ENCODE measurements around the gene YJEFN3. TPM values are rescaled to one million over a fixed set of nuclear protein-coding genes. Genes with fewer than 3 reads are reported as not detected.

Gene YJEFN3
- total and polyA plus RNA-seq, 2 donors (not counting 3 experiments of a cell fraction or from before 2014, with no cell fraction given) = 1.9 to 2.1 TPM

DNA sequence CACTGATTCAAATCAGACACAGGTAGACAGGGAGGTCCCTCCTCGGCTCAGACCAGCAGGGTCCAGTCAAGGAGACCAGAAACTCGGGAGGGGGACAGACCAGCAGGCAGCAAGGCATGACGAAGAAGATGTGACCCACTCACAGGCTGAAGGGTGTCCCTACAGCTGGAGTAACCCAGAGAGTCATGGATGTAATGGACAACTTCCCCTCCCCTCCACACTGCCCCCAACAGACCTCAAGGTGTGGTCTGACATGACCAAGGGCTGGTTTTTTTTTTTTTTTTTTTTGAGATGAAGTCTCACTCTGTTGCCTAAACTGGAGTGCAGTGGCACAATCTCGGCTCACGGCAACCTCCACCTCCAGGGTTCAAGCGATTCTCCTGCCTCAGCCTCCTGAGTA lies 55.6 kb downstream of the YJEFN3 start:
- BruUV-seq (replicated peaks) = no TSS peak
- no peaks in the 10 kb centered on the region for H3K4me1 ChIP-seq (ENCODE audit: control insufficient read depth, extremely low read depth, insufficient read depth, low read length)
- H3K36me3 ChIP-seq (ENCODE audit: control insufficient read depth in 2 of 2, extremely low read depth in 1 of 2, insufficient read depth in 2 of 2, low read length in 2 of 2) = no peaks in the 10 kb centered on the region
- no peak overlapping the region for H3K4me2 ChIP-seq (ENCODE audit: insufficient read depth, low read length)
- dilution Hi-C loops (cut with MboI; ENCODE audit: extremely low pct_ligation_motif_present, low sequenced_read_pairs) (no loop called here), intact Hi-C loops (cut with micrococcal nuclease) (no loop called here)
- H4K20me1 ChIP-seq (replicated peaks; ENCODE audit: control insufficient read depth, extremely low read depth, insufficient read depth, low read length) = no peaks in the 10 kb centered on the region
- no peaks in the 10 kb centered on the region for H3K9me3 ChIP-seq (replicated peaks; ENCODE audit: control insufficient read depth, insufficient read depth, low read length)
- H3K4me3 ChIP-seq (replicated peaks in 1 of 3; ENCODE audit: insufficient read depth in 1 of 3, low read depth in 1 of 3, low read length in 3 of 3) = no peak overlapping the region
- DNase-seq (ENCODE audit: low read depth, low spot score) (no peak), FAIRE-seq (no peak)
- CTCF ChIA-PET = no interaction called here
- H2AFZ ChIP-seq (ENCODE audit: low read depth, low read length) = no peak overlapping the region
- no peak for TF ChIP-seq POLR2A (IDR thresholded peaks at IDR 0.05; ENCODE audit: low read depth, low read length)
- TF ChIP-seq MAX (IDR thresholded peaks at IDR 0.05; ENCODE audit: insufficient read depth, insufficient read length) = no peak
- no peak for TF ChIP-seq FOS (IDR thresholded peaks at IDR 0.05; ENCODE audit: borderline replicate concordance, insufficient read depth, low read length)
- TF ChIP-seq MYC (IDR thresholded peaks at IDR 0.05; ENCODE audit: low read depth, low read length) = no peak
- no peak for TF ChIP-seq POLR2AphosphoS5 (IDR thresholded peaks at IDR 0.05; ENCODE audit: insufficient read depth, low read depth, low read length)
- TF ChIP-seq GATA2 (IDR thresholded peaks at IDR 0.05; ENCODE audit: insufficient read depth, insufficient read length, low read depth, low read length) = no peak
- no peak overlapping the region for H3K27ac ChIP-seq (ENCODE audit: insufficient read depth, low read depth, low read length)
- H3K27me3 ChIP-seq (ENCODE audit: control insufficient read depth in 2 of 2, insufficient read depth in 2 of 2, low read length in 2 of 2) = no peaks in the 10 kb centered on the region
- POLR2A ChIA-PET = no interaction called here
- H3K9ac ChIP-seq (replicated peaks; ENCODE audit: extremely low read depth, insufficient read depth, low read length) = no peak overlapping the region
- H3K79me2 ChIP-seq (ENCODE audit: control insufficient read depth, insufficient read depth, low read length) = no peaks in the 10 kb centered on the region
- H3K9me1 ChIP-seq (replicated peaks; ENCODE audit: control insufficient read depth, extremely low read depth, insufficient read depth, low read length) = no peaks in the 10 kb centered on the region

Other genes starting within 250 kb of the YJEFN3 start
- 59.9 and 64.7 TPM in 2 replicates for gene SUGP1, start 208.4 kb upstream of the YJEFN3 start, total RNA-seq
- gene SUGP1, start 208.4 kb upstream of the YJEFN3 start, polyA plus RNA-seq = 38.2 and 41.0 TPM in 2 replicates
- 57.3 and 70.0 TPM in 2 replicates for gene MAU2, start 208.1 kb upstream of the YJEFN3 start, total RNA-seq
- gene MAU2, start 208.1 kb upstream of the YJEFN3 start, polyA plus RNA-seq = 36.9 and 43.4 TPM in 2 replicates
- gene GATAD2A, start 123.2 kb upstream of the YJEFN3 start, total RNA-seq = 134 and 138 TPM in 2 replicates
- gene GATAD2A, start 123.2 kb upstream of the YJEFN3 start, polyA plus RNA-seq = 26.2 and 27.3 TPM in 2 replicates
- gene TSSK6, start 13.4 kb upstream of the YJEFN3 start, total RNA-seq = 0.35 and 0.82 TPM in 2 replicates
- gene TSSK6, start 13.4 kb upstream of the YJEFN3 start, polyA plus RNA-seq = 0.76 and 1.7 TPM in 2 replicates
- gene NDUFA13, start 12.7 kb upstream of the YJEFN3 start, total RNA-seq = 246 and 252 TPM in 2 replicates
- 799 and 837 TPM in 2 replicates for gene NDUFA13, start 12.7 kb upstream of the YJEFN3 start, polyA plus RNA-seq
- not detected in 2 replicates for gene CILP2, start 9.4 kb downstream of the YJEFN3 start, total RNA-seq
- 0.01 and 0.03 TPM in 2 replicates for gene CILP2, start 9.4 kb downstream of the YJEFN3 start, polyA plus RNA-seq
- not detected in 2 replicates for gene PBX4, start 89.8 kb downstream of the YJEFN3 start, total RNA-seq
- not detected in 2 replicates for gene PBX4, start 89.8 kb downstream of the YJEFN3 start, polyA plus RNA-seq
- gene LPAR2, start 99.3 kb downstream of the YJEFN3 start, total RNA-seq = 5.0 and 5.1 TPM in 2 replicates
- 4.7 and 6.3 TPM in 2 replicates for gene LPAR2, start 99.3 kb downstream of the YJEFN3 start, polyA plus RNA-seq
- gene GMIP, start 114.7 kb downstream of the YJEFN3 start, total RNA-seq = 19.8 and 26.0 TPM in 2 replicates
- gene GMIP, start 114.7 kb downstream of the YJEFN3 start, polyA plus RNA-seq = 7.8 and 7.9 TPM in 2 replicates
- gene ATP13A1, start 134.8 kb downstream of the YJEFN3 start, total RNA-seq = 48.7 and 56.8 TPM in 2 replicates
- 36.9 and 44.9 TPM in 2 replicates for gene ATP13A1, start 134.8 kb downstream of the YJEFN3 start, polyA plus RNA-seq
- gene ZNF101, start 139.9 kb downstream of the YJEFN3 start, total RNA-seq = 10.6 and 12.8 TPM in 2 replicates
- 2.8 TPM in 2 replicates for gene ZNF101, start 139.9 kb downstream of the YJEFN3 start, polyA plus RNA-seq
- gene ZNF14, start 204.2 kb downstream of the YJEFN3 start, total RNA-seq = 2.1 and 2.6 TPM in 2 replicates
- gene ZNF14, start 204.2 kb downstream of the YJEFN3 start, polyA plus RNA-seq = 0.53 and 0.65 TPM in 2 replicates